Dendritic cell treated with granulocyte-macrophage colony-stimulating factor and Interleukin-4, amounts not matched to agents 40 ng/mL and 50 ng/mL, for 4 days (primary cell): ENCODE measurements around the gene WDR49.

Source experiments
- H3K27ac Mint-ChIP-seq: one replicate; pipeline ENCODE4 v1.8.0; 2022; ENCODE audit warnings: mild to moderate bottlenecking, mixed read lengths
- H3K27me3 Mint-ChIP-seq: one replicate; pipeline ENCODE4 v1.8.0; 2022; ENCODE audit warnings: mild to moderate bottlenecking, mixed read lengths
- H3K36me3 Mint-ChIP-seq: one replicate; pipeline ENCODE4 v1.8.0; 2022; ENCODE audit warnings: low read depth, mixed read lengths
- H3K4me1 Mint-ChIP-seq: one replicate; pipeline ENCODE4 v1.8.0; 2022; ENCODE audit warnings: low read depth, mixed read lengths
- H3K4me3 Mint-ChIP-seq: one replicate; pipeline ENCODE4 v1.8.0; 2022; ENCODE audit warnings: mild to moderate bottlenecking, moderate library complexity, mixed read lengths
- H3K9me3 Mint-ChIP-seq: one replicate; pipeline ENCODE4 v1.8.0; 2022; ENCODE audit warnings: mixed read lengths
- intact Hi-C: fragments of 100-400 bp; cut with micrococcal nuclease; formaldehyde crosslinking; loops from one replicate; pipeline ENCODE4 v1.15.0; 2022

The WDR49 gene

DNA sequence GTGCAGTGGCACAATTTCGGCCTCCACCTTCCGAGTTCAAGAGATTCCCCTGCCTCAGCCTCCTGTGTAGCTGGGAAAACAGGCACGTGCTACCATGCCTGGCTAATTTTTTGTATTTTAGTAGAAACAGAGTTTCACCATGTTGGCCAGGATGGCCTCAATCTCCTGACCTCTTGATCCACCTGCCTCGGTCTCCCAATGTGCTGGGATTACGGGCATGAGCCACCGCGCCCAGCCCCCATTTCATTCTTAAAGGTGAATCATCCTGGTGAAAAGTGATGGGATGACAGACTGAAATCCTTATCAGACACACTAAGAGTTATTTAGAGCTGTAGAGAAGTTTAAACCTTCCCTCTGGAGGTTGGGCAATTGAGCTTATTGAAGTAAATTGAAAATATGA, 155.8 kb downstream of the WDR49 start:
- intact Hi-C loops = loop anchor here (10.0 kb wide), 1 partner anchor 93 kb away; no protein-coding TSS in a partner anchor
- peaks cover 16% of the 10 kb centered on the region for H3K4me1 Mint-ChIP-seq
- no peaks in the 10 kb centered on the region for H3K9me3 Mint-ChIP-seq
- no peak overlapping the region for H3K27ac Mint-ChIP-seq
- no peak overlapping the region for H3K4me3 Mint-ChIP-seq
- H3K27me3 Mint-ChIP-seq = no peaks in the 10 kb centered on the region
- H3K36me3 Mint-ChIP-seq = no peaks in the 10 kb centered on the region

DNA sequence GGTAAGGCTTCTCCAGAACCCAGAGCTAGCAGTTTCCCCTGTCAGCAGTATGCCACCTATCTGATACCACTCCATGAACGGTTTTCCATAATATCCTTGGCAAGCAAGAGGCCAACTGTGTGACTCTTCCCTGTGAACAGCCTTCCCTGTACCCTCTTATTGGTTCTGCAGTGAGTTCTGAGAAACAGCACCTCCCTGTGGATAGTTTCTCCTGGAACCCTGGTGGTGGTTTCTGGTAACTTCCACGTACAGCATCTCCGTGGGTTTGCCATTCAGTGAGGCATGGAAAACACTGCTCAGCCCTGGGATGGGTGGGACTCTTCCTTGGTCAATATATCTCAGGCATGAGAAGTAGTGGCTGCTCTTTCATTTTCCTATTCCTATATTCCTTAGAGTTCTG, 160.5 kb downstream of the WDR49 start:
- intact Hi-C loops = loop anchor here (10.0 kb wide), 1 partner anchor 88 kb away; no protein-coding TSS in a partner anchor
- Mint-ChIP-seq H3K9me3 (no peaks in the 10 kb centered on the region), H3K4me3 (no peak overlapping the region), H3K27ac (no peak overlapping the region), H3K4me1 (peaks cover 16% of the 10 kb centered on the region), H3K27me3 (no peaks in the 10 kb centered on the region), H3K36me3 (no peaks in the 10 kb centered on the region)

DNA sequence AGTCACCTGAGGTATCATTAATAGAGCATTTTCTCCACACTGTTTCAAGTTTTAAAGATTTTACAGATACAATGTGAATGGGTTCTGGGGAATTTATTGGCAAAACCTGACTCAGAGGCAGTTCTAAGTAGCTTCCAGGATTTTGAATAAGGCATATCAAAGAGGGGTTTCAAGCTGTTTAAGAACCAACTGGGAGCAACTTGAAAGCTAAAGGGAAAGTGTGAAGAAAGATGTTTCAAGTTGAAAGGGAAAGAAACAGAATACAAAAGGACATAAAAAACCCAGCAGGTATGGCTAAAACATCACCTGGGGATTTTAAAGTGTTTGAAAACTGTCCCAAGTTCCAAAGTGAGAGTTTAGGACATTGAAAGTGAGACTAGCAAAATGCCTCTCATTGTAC, 162.1 kb downstream of the WDR49 start:
- H3K9me3 Mint-ChIP-seq = no peaks in the 10 kb centered on the region
- H3K27me3 Mint-ChIP-seq = no peaks in the 10 kb centered on the region
- H3K36me3 Mint-ChIP-seq = no peaks in the 10 kb centered on the region
- no peak overlapping the region for H3K4me3 Mint-ChIP-seq
- H3K4me1 Mint-ChIP-seq = peaks cover 11% of the 10 kb centered on the region
- intact Hi-C loops = loop anchor here (10.0 kb wide), 1 partner anchor 87 kb away; no protein-coding TSS in a partner anchor
- H3K27ac Mint-ChIP-seq = no peak overlapping the region

DNA sequence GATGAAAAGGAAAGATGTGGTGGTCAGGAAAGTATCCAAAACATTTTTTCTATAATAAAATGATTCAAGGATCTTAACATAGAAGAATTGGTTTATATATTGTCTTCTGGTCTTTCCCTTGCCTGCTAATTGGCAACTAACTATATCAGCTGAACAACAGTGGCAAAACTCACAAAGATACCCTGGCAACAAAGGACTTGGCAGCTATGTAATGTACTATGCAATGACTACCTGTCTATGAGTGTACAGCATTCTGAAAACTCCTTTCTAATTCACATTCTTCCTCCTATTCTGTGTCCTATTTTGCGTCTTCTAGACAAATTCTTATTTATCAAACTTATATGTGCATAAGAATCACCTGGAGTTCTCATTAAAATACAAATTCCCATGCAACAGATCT, 164.2 kb downstream of the WDR49 start:
- H3K4me3 Mint-ChIP-seq = no peak overlapping the region
- no peak overlapping the region for H3K27ac Mint-ChIP-seq
- intact Hi-C loops = no loop called here
- H3K27me3 Mint-ChIP-seq = no peaks in the 10 kb centered on the region
- peaks cover 9% of the 10 kb centered on the region for H3K9me3 Mint-ChIP-seq
- H3K36me3 Mint-ChIP-seq = no peaks in the 10 kb centered on the region
- peaks cover 13% of the 10 kb centered on the region for H3K4me1 Mint-ChIP-seq

DNA sequence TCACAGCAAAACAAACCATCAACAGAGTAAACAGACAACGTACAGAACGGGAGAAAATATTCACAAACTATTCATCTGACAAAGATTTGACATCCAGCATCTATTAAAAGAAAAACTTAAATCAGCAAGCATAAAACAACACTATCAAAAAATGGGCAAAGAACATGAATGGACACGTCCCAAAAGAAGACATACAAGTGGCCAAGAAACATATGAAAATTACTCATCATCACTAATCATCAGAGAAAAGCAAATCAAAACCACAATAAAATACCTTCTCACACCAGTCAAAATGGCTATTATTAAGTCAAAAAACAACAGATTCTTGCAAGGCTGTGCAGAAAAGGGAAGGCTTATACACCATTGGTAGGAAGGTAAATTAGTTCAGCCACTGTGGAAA, 166.2 kb downstream of the WDR49 start:
- Mint-ChIP-seq H3K9me3 (peaks cover 9% of the 10 kb centered on the region), H3K27ac (no peak overlapping the region), H3K27me3 (no peaks in the 10 kb centered on the region), H3K4me1 (peaks cover 16% of the 10 kb centered on the region), H3K4me3 (no peak overlapping the region), H3K36me3 (no peaks in the 10 kb centered on the region)
- intact Hi-C loops = no loop called here

DNA sequence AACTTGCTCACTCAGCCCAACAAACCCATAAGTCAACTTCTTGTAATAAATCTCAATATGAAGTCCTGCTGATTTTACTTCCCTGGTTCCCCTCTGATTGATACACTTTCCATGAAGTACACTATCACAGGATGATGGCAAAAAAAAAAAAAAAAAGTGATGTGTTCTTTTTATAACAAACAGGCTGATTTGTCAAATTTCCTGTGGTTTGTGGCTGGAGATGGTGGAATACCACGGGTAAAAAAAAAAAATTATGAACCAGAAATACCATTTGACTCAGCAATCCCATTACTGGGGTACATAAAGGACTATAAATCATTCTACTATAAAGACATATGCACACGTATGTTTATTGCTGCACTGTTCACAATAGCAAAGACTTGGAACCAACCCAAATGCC, 169.2 kb downstream of the WDR49 start:
- intact Hi-C loops = no loop called here
- peaks cover 18% of the 10 kb centered on the region for H3K9me3 Mint-ChIP-seq
- H3K27ac Mint-ChIP-seq = no peak overlapping the region
- H3K4me1 Mint-ChIP-seq = peaks cover 17% of the 10 kb centered on the region
- H3K4me3 Mint-ChIP-seq = no peak overlapping the region
- H3K27me3 Mint-ChIP-seq = no peaks in the 10 kb centered on the region
- H3K36me3 Mint-ChIP-seq = no peaks in the 10 kb centered on the region

DNA sequence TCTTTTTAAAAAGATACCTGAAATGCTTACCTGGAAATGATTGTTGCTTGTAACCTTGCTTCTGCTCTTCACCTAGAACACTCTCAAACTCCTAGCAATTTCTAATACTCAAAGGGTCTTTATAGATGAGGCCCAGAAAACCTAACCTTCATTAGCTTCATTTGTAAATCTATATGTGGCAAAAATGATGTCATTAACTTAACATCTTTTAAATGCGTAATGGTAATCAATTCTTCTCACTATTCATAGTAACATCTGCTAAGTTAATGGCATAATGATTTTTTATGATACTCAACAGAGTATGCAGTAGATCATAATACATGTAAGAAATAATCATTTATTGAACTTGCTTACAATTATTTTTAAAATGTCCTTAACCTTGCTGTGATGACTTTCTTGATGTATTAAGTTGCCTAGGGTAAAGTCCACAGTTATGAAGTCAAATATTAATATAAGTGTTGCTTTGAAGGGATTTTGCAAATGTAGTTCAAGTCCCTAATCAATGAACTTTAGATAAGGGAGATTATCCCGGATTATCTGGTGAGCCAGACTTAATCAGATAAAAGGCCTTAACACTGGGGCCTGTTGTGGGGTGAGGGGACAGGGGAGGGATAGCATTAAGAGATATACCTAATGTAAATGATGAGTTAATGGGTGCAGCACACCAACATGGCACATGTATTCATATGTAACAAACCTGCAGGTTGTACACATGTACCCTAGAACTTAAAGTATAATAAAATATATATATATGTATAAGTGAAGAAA, 169.8 kb downstream of the WDR49 start:
- H3K9me3 Mint-ChIP-seq = peaks cover 18% of the 10 kb centered on the region
- H3K27ac Mint-ChIP-seq = no peak overlapping the region
- H3K4me3 Mint-ChIP-seq = no peak overlapping the region
- H3K36me3 Mint-ChIP-seq = no peaks in the 10 kb centered on the region
- intact Hi-C loops = no loop called here
- H3K27me3 Mint-ChIP-seq = no peaks in the 10 kb centered on the region
- peaks cover 17% of the 10 kb centered on the region for H3K4me1 Mint-ChIP-seq

DNA sequence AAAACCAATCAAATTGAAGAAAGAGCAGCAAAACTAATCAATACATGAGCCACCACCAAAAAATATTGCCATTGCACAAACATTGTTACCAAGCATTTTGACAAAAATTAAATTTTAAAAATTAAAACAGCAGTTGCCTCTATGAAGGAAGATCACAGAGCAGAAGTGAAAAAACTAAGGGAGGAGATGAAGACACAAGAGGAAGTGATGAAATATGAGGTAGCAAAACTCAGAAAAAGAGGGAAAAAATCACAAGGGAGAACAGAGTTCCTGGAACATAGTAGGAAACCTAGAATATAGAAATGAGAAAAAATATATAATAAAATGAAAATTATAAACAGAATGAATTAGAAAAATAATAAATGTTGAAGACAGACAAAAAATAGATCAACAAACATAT, 172.6 kb downstream of the WDR49 start:
- intact Hi-C loops = no loop called here
- Mint-ChIP-seq H3K36me3 (no peaks in the 10 kb centered on the region), H3K27ac (no peak overlapping the region), H3K27me3 (no peaks in the 10 kb centered on the region), H3K4me3 (no peak overlapping the region), H3K9me3 (peaks cover 15% of the 10 kb centered on the region), H3K4me1 (peaks cover 17% of the 10 kb centered on the region)

DNA sequence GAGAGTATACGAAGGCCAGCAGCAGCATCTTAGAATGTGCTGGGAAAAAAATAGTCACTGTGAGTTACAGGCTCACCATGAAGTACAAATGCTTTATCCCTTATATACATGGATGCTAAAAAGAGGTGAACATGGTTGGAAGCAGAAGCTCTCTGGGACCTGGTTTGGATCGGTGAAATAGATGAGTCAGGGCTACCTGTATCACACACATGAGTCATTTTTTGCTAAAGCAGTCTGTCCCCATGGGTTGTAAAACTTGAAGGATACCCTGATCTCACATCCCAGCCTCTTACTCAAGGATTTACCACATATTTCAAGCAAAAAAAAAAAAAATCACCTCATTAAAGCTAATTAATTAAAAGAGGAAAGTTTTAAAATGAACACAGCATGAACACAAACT, 173.0 kb downstream of the WDR49 start:
- peaks cover 17% of the 10 kb centered on the region for H3K4me1 Mint-ChIP-seq
- H3K4me3 Mint-ChIP-seq = no peak overlapping the region
- intact Hi-C loops = no loop called here
- no peak overlapping the region for H3K27ac Mint-ChIP-seq
- H3K9me3 Mint-ChIP-seq = peaks cover 11% of the 10 kb centered on the region
- no peaks in the 10 kb centered on the region for H3K27me3 Mint-ChIP-seq
- H3K36me3 Mint-ChIP-seq = no peaks in the 10 kb centered on the region

DNA sequence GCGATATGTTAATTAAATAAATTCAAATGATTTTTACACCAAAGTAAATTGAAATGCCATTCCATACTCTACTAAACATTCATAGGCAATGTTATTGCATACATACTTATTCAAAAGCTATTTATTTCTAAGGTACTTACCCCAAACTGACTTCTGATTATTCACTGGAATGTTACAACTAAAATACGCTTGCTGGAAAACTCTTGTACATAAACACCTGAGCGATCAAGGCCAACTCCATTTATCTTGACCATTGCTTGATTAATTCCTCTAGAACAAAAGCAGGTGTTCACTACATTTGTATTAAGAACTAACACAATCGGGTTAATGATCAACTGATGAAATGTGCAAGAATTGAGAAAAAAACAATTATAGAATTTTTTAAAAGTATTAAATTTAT, 179.9 kb downstream of the WDR49 start, which contains the start of gene SERPINI2:
Gene SERPINI2 (minus strand): TSS at position 180 of the 400 bp plus-strand sequence. CDS start 2,208 bp downstream, outside the sequence.
- Mint-ChIP-seq H3K4me1 (peaks cover 5% of the 10 kb centered on the region), H3K27ac (no peak within 1 kb of the TSS), H3K4me3 (no peak within 1 kb of the TSS), H3K36me3 (no peaks in the 10 kb centered on the region), H3K27me3 (no peaks in the 10 kb centered on the region), H3K9me3 (no peaks in the 10 kb centered on the region)
- intact Hi-C loops = no loop called here

DNA sequence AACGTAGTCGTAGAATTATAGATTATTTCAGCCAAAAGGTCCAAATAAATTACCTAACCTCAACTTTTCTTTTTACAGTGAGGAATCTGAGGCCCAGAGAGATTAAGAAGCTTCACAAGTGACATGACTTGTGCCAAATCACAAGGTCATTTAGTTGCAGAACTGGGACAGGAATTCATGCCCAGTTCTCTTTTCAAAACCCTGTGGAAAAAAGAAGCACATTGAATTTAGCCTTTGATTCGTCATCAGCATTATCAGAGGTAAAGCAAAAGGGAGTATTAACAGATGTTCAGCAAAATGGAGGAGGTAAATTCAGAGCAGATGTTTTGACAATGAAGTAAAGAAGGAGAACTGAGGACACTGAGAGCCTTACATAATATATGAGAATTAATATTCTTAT, 184.4 kb downstream of the WDR49 start:
- Mint-ChIP-seq H3K27ac (no peak overlapping the region), H3K9me3 (no peaks in the 10 kb centered on the region), H3K4me3 (no peak overlapping the region), H3K36me3 (no peaks in the 10 kb centered on the region), H3K27me3 (no peaks in the 10 kb centered on the region), H3K4me1 (peaks cover 5% of the 10 kb centered on the region)
- intact Hi-C loops = no loop called here

DNA sequence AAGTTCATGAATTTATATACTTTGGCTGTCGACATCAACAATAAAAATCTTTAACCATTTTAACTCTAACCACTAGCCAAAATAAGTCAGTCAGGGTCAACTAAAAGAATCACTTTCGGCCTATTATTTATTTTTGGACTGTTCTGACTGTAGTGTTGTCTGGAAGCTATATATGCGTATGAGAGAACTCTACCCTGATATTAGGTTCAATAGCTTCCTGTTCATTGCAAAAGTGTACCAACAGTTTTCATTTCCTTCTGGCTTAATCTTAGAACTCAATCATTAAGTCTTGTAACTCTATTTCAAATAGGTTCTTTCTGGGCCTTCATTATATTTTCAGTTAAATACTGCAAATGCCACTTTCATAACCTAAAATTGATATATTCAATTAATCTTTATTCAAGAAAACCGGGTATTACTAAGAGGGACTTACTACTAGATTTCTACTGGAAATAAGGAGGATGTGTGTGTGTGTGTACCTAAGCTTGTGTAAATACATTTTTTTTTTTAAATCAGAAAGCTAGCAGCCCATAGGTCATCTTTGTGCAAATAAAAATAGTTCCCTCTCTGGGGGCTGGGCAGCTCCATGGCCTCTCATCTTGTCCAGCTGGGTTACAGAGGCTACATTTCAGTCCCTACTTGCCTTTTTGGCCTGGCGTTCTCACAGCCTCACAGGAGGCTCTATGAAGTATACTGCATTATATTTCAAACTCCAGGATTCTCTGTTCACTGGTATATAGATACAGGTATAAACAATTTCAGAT, 185.7 kb downstream of the WDR49 start:
- no peak overlapping the region for H3K27ac Mint-ChIP-seq
- H3K4me1 Mint-ChIP-seq = peaks cover 5% of the 10 kb centered on the region
- no peaks in the 10 kb centered on the region for H3K27me3 Mint-ChIP-seq
- no peaks in the 10 kb centered on the region for H3K9me3 Mint-ChIP-seq
- no peak overlapping the region for H3K4me3 Mint-ChIP-seq
- no peaks in the 10 kb centered on the region for H3K36me3 Mint-ChIP-seq
- intact Hi-C loops = no loop called here

DNA sequence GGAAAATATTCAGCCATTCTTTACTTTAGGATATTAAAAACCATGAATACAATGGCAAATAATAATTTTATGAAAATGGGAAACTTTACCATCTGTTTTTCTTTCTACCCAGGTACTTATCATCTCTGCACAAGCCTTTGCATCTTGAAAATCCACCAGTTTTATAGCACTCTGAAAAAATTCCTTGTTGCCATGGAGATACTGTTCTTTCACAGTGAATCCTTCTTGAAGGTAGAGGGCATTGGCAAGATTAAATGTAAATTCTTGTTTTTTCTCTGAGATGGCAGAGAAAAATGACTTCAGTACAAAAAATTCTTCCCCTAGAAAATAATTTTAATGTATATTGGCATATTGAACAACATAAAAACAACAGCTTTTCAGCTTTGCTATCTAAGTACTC, 186.8 kb downstream of the WDR49 start:
- no peak overlapping the region for H3K27ac Mint-ChIP-seq
- intact Hi-C loops = no loop called here
- H3K9me3 Mint-ChIP-seq = no peaks in the 10 kb centered on the region
- H3K36me3 Mint-ChIP-seq = no peaks in the 10 kb centered on the region
- H3K4me3 Mint-ChIP-seq = no peak overlapping the region
- no peaks in the 10 kb centered on the region for H3K27me3 Mint-ChIP-seq
- peaks cover 5% of the 10 kb centered on the region for H3K4me1 Mint-ChIP-seq

DNA sequence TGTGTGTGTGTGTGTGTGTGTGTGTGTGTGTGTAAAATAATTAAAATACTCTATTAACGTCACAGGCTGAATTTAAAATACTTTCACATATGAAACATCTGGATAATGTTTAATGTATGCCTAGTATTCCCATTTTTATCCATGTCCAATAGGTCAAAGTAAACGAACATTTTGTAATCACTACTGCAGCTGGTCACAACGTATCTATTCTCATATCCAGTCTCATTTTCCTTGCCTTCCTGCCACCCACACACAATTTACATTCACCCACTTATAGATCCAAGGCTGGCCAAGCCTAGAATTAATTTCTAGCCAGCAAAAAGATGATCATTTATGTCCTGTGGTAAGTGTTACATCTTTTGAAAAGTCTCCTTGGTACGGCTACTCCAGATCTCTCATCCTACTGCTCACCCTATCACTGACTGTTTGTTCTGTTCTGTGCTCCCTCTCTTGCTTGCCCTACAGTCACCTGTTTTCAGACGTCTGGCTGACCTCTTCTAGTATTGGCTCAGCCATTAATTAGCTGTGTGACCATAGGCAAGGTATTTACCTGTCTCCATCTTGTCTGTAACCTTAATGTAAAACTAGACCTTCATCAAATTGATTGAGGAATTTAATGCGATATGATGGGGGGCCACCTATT, 197.5 kb downstream of the WDR49 start:
- Mint-ChIP-seq H3K9me3 (no peaks in the 10 kb centered on the region), H3K36me3 (no peaks in the 10 kb centered on the region), H3K4me1 (no peaks in the 10 kb centered on the region), H3K27me3 (no peaks in the 10 kb centered on the region), H3K4me3 (no peak overlapping the region), H3K27ac (no peak overlapping the region)
- intact Hi-C loops = no loop called here
